HCT116 (cell line): ENCODE measurements around the gene PPP1R16B. TPM values are rescaled to one million over a fixed set of nuclear protein-coding genes. Genes with fewer than 3 reads are reported as not detected.

Source experiments
- ATAC-seq: fragments of 200-7000 bp; cut with Tn5 transposase; 2 replicates; pipeline ENCODE4 v1.9.1; 2020; ENCODE audit warnings: mild to moderate bottlenecking, moderate library complexity
- BruUV-seq: library from RNA; stranded (reverse); fragments of 400-500 nt; replicated peaks from 2 replicates; lab custom pipeline; 2021; lab: Mats Ljungman, UMichigan
- CTCF ChIA-PET: fragments of 300-600 bp; sonication (Branson Sonifier 250); formaldehyde crosslinking; loops from one replicate; lab custom pipeline; 2021; ENCODE audit warnings: antibody characterized with exemption; lab: Charles Lee
- POLR2A ChIA-PET: fragments of 300-600, 350-600 bp; sonication (Branson Sonifier 250); formaldehyde crosslinking; loops from one replicate; lab custom pipeline; 2021; ENCODE audit warnings: antibody characterized with exemption; lab: Charles Lee
- RAD21 ChIA-PET, 2 experiments: fragments of 300-600 bp; sonication (Branson Sonifier 250); formaldehyde crosslinking; loops; one replicate each; lab custom pipeline; 2023; ENCODE audit warnings: low total read pairs in 2 of 2; ENCODE audit not compliant: uncharacterized antibody in 2 of 2, unreplicated experiment in 2 of 2, low non-redundant PET in 1 of 2; lab: Charles Lee
- DNase-seq: peaks from one replicate; pipeline ENCODE4 v3.0.0-alpha.2; 2010; ENCODE audit warnings: low read depth, low spot score
- H2AFZ ChIP-seq: fragments of 200-600 bp; shearing (Covaris generic), sonication (generic); 2 replicates; pipeline ENCODE4 v1.6.1; 2017; ENCODE audit warnings: low read depth, mixed run types, mixed read lengths, antibody characterized with exemption, low read length; ENCODE audit not compliant: poor library complexity, severe bottlenecking
- H3K27ac ChIP-seq: 2 replicates; pipeline ENCODE4 v1.5.1; 2012; ENCODE audit warnings: low read depth, low read length
- H3K27me3 ChIP-seq: fragments of 200-600 bp; sonication (generic); 2 replicates; pipeline ENCODE4 v1.6.1; 2016; ENCODE audit warnings: mixed run types, low read length, mixed read lengths; ENCODE audit not compliant: insufficient read depth
- H3K36me3 ChIP-seq, 2 experiments: fragments of 200-500 bp in 1 of 2; fragments of 200-600 bp in 1 of 2; sonication (Bioruptor generic) in 1 of 2; sonication (generic) in 1 of 2; 2 replicates each; pipeline versions ENCODE4 v1.5.1 to v1.6.1; 2014 to 2016; ENCODE audit warnings: low read length in 2 of 2, inconsistent platforms in 1 of 2, mixed read lengths in 1 of 2, mixed run types in 1 of 2; ENCODE audit not compliant: insufficient read depth in 2 of 2, control insufficient read depth in 1 of 2
- H3K4me1 ChIP-seq, 2 experiments: fragments of 200-600 bp in 1 of 2; sonication (generic) in 1 of 2; 2 replicates each; pipeline versions ENCODE4 v1.5.1 to v1.6.1; 2012 to 2017; ENCODE audit warnings: low read length in 2 of 2, inconsistent platforms in 1 of 2, mild to moderate bottlenecking in 1 of 2, mixed read lengths in 1 of 2, mixed run types in 1 of 2, moderate library complexity in 1 of 2; ENCODE audit not compliant: insufficient read depth in 2 of 2, control insufficient read depth in 1 of 2
- H3K4me2 ChIP-seq: fragments of 200-600 bp; sonication (generic); 2 replicates; pipeline ENCODE4 v1.6.1; 2017; ENCODE audit warnings: mixed run types, low read length, mixed read lengths
- H3K4me3 ChIP-seq, 2 experiments: fragments of 200-600 bp in 1 of 2; sonication (generic) in 1 of 2; replicated peaks in 1 of 2; 2 replicates each; pipeline ENCODE4 v1.5.1; 2011 to 2016; ENCODE audit warnings: low read length in 2 of 2, control low read depth in 1 of 2, low read depth in 1 of 2, mild to moderate bottlenecking in 1 of 2, mixed read lengths in 1 of 2, mixed run types in 1 of 2
- H3K79me2 ChIP-seq: fragments of 200-600 bp; sonication (generic); 2 replicates; pipeline ENCODE4 v1.6.1; 2017; ENCODE audit warnings: mild to moderate bottlenecking, mixed run types, low read length, moderate library complexity, mixed read lengths; ENCODE audit not compliant: insufficient read depth
- H3K9ac ChIP-seq: fragments of 200-600 bp; sonication (generic); 2 replicates; pipeline ENCODE4 v1.6.1; 2016; ENCODE audit warnings: low read length, mixed read lengths
- H3K9me2 ChIP-seq: fragments of 200-600 bp; sonication (generic), shearing (Covaris generic); 2 replicates; pipeline ENCODE4 v1.6.1; 2017; ENCODE audit warnings: mixed run types, mild to moderate bottlenecking, moderate library complexity; ENCODE audit not compliant: insufficient read depth
- H3K9me3 ChIP-seq, 2 experiments: fragments of 200-500 bp in 1 of 2; fragments of 200-600 bp in 1 of 2; sonication (Bioruptor generic) in 1 of 2; sonication (generic) in 1 of 2; 2 replicates each; pipeline ENCODE4 v1.6.1; 2014 to 2017; ENCODE audit warnings: low read length in 2 of 2, mixed read lengths in 2 of 2, inconsistent platforms in 1 of 2, low read depth in 1 of 2, mild to moderate bottlenecking in 1 of 2, mixed run types in 1 of 2, moderate library complexity in 1 of 2; ENCODE audit not compliant: control insufficient read depth in 1 of 2, insufficient read depth in 1 of 2
- H4K20me1 ChIP-seq: fragments of 200-600 bp; sonication (generic), shearing (Covaris generic); 2 replicates; pipeline ENCODE4 v1.6.1; 2017; ENCODE audit warnings: mixed run types, mild to moderate bottlenecking, moderate library complexity; ENCODE audit not compliant: insufficient read depth
- CTCF ChIP-seq, 3 experiments: fragments of 200-600 bp in 1 of 3; sonication (generic) in 1 of 3; IDR thresholded peaks in 2 of 3; conservative IDR thresholded peaks in 1 of 3; 2 replicates each; pipeline ENCODE4 v1.5.1; 2012 to 2017; ENCODE audit warnings: low read depth in 2 of 3, low read length in 2 of 3, antibody characterized with exemption in 1 of 3, borderline replicate concordance in 1 of 3, control low read depth in 1 of 3, mild to moderate bottlenecking in 1 of 3, mixed read lengths in 1 of 3, mixed run types in 1 of 3, moderate library complexity in 1 of 3; ENCODE audit not compliant: insufficient read depth in 1 of 3
- JUND ChIP-seq: IDR thresholded peaks from 2 replicates; pipeline ENCODE4 v1.6.1; 2012
- intact Hi-C: fragments of 100-400 bp; cut with micrococcal nuclease; formaldehyde crosslinking; loops from 2 replicates; pipeline ENCODE4 v1.10.0; 2022
- total RNA-seq: library from RNA; stranded (reverse); gene quantifications from one replicate; pipeline ENCODE4 v1.2.1, GENCODE V29; 2021; ENCODE audit not compliant: unreplicated experiment

Gene PPP1R16B
- total RNA-seq, 1 experiment from 2014 or later = 0.52 TPM

- H3K27ac ChIP-seq = no peak overlapping the region
These were observed 65.4 kb downstream of the PPP1R16B start for GRCh38 chr20:38870733-38871559.

More at GRCh38 chr20:38870733-38871559, 65.4 kb downstream of the PPP1R16B start:
- peaks cover 12 to 16% of the 10 kb centered on the region in 2 experiments for H3K4me1 ChIP-seq
- TF ChIP-seq JUND = peak; percentile 24; the same call in 1 of the 2 replicates
- no peak for TF ChIP-seq CTCF (IDR thresholded peaks at IDR 0.05 in 2 of 3, conservative IDR thresholded peaks at IDR 0.05 in 1 of 3; ENCODE audit: borderline replicate concordance in 1 of 3, insufficient read depth in 1 of 3, low read depth in 2 of 3, low read length in 2 of 3)
- TF ChIP-seq, all 23 proteins: peak for 1
- Histone ChIP-seq H3K27me3 (no peaks in the 10 kb centered on the region), H3K4me3 (no peak overlapping the region), H3K36me3 (no peaks in the 10 kb centered on the region), H3K9me2 (no peaks in the 10 kb centered on the region), H3K4me2 (peak overlapping the region; percentile 41), H4K20me1 (no peaks in the 10 kb centered on the region), H3K9me3 (no peaks in the 10 kb centered on the region), H3K9ac (no peak overlapping the region), H2AFZ (peak overlapping the region; percentile 3), H3K79me2 (no peaks in the 10 kb centered on the region)
- ATAC-seq (peak; percentile 97), DNase-seq (peak; percentile 52)
- BruUV-seq = no TSS peak
- ChIA-PET POLR2A (no interaction called here), RAD21 (no interaction called here), CTCF (interaction anchor here (1.2 to 1.6 kb wide), 2 partner anchors 10 to 12 kb away, joined by 5 read pairs; no protein-coding TSS in a partner anchor)
- intact Hi-C loops = no loop called here
